A549 treated with dexamethasone at 1 μM for 4 hours (cell line): ENCODE data around the gene ITLN2. TPM values are rescaled to one million over a fixed set of nuclear protein-coding genes. Genes with fewer than 3 reads are reported as not detected.

Experiments
- total RNA-seq: library from RNA; stranded (reverse); fragments of 200-300 nt; extraction: Qiagen RNA extraction; gene quantifications from 5 replicates; pipeline ENCODE4 v1.2.3, GENCODE V29; 2022

ITLN2 gene
- 0.66 to 1.1 TPM (median 0.82 TPM) in 5 replicates for total RNA-seq

DNA sequence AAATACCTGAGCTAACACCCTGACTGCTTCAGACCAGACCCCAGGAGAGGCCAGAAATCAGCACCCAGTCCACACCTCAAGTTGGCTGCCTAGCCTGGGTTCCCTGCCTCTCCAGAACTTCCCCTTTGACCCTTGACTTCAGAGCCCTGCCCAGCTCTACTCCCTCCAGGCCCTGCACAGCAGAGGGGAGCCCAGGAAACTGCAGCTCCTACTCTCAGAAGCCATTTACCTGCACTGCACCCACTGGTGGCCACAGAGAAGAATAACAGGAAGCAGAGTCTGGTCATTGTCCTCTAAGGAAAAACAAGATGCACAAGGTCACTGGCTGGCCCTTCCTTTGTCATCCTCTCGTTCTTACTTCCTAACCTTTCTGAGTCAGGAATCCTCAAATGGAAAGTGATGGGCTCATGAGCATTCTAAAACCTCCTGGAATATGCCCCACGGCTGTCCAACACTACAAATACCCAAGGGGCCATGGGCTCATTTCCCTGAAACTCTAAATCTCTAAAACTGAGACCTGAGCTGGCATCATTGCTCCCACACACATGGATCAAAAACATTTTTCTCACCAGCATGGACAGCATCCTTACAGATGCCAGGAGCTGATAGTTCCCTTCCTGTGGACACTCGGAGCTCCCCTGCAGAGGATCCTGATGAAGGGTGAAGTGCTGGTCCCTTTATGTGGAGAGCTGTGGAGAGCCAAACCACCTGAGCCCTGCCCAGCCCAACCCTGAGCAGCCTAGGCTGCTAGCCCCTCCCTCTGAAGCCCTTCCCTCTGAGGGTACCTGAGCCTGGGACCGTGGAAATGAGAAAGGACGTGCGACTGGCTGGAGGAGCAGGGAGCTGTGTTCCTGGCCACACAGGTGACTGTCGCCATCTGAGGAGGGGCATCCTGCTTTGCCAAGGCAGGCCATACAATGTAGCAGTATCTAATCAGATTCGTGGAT, at the start of gene ITLN2:
ITLN2 (minus strand) TSS at position 652 of the 947 bp plus-strand sequence; CDS start at position 584, 68 bp downstream.

Other genes starting within 250 kb of the ITLN2 start
- gene CD48, start 243.0 kb downstream of the ITLN2 start, total RNA-seq: not detected in 5 replicates
- gene SLAMF7, start 215.6 kb downstream of the ITLN2 start, total RNA-seq: 0.87 to 1.8 TPM (median 1.6 TPM) in 5 replicates
- 0.07 to 0.16 TPM (median 0.12 TPM) in 4 of 5 replicates, not detected in the other for gene LY9, start 158.6 kb downstream of the ITLN2 start, total RNA-seq
- not detected in 5 replicates for gene CD244, start 91.9 kb downstream of the ITLN2 start, total RNA-seq
- not detected in 5 replicates for gene ITLN1, start 69.6 kb downstream of the ITLN2 start, total RNA-seq
- 58.5 to 82.8 TPM (median 74.8 TPM) in 5 replicates for gene F11R, start 66.3 kb upstream of the ITLN2 start, total RNA-seq
- gene TSTD1, start 84.2 kb upstream of the ITLN2 start, total RNA-seq: 0.17 to 0.32 TPM (median 0.24 TPM) in 3 of 5 replicates, not detected in the others
- 46.5 to 54.5 TPM (median 50.7 TPM) in 5 replicates for gene USF1, start 91.2 kb upstream of the ITLN2 start, total RNA-seq
- 0.06 to 0.15 TPM (median 0.14 TPM) in 5 replicates for gene ARHGAP30, start 115.1 kb upstream of the ITLN2 start, total RNA-seq
- 1.6 to 3.5 TPM (median 2.2 TPM) in 5 replicates for gene NECTIN4, start 134.7 kb upstream of the ITLN2 start, total RNA-seq
- gene KLHDC9, start 143.6 kb upstream of the ITLN2 start, total RNA-seq: 1.5 to 2.1 TPM (median 1.6 TPM) in 5 replicates
- 97.6 to 118 TPM (median 102 TPM) in 5 replicates for gene PFDN2, start 163.2 kb upstream of the ITLN2 start, total RNA-seq
- 27.5 to 32.9 TPM (median 31.8 TPM) in 5 replicates for gene NIT1, start 163.3 kb upstream of the ITLN2 start, total RNA-seq
- gene DEDD, start 177.9 kb upstream of the ITLN2 start, total RNA-seq: 27.0 to 38.1 TPM (median 34.9 TPM) in 5 replicates
- 89.0 to 149 TPM (median 91.5 TPM) in 5 replicates for gene UFC1, start 199.2 kb upstream of the ITLN2 start, total RNA-seq
- gene USP21, start 204.7 kb upstream of the ITLN2 start, total RNA-seq: 14.8 to 21.6 TPM (median 20.7 TPM) in 5 replicates
- 10.8 to 16.0 TPM (median 13.4 TPM) in 5 replicates for gene PPOX, start 211.6 kb upstream of the ITLN2 start, total RNA-seq
- 20.3 to 26.3 TPM (median 25.3 TPM) in 5 replicates for gene B4GALT3, start 222.7 kb upstream of the ITLN2 start, total RNA-seq
- 0.01 TPM in 3 of 5 replicates, not detected in the others for gene ADAMTS4, start 244.2 kb upstream of the ITLN2 start, total RNA-seq
- gene NDUFS2, start 247.6 kb upstream of the ITLN2 start, total RNA-seq: 80.5 to 103 TPM (median 82.4 TPM) in 5 replicates